Gastrocnemius medialis (tissue), 4 donors: Measurements from ENCODE around the gene MYT1.

Experiments used
- CTCF ChIP-seq, 5 experiments: fragments of 450-650 bp in 3 of 5; fragments of 200-600 bp in 2 of 5; sonication (generic) in 2 of 5; IDR thresholded peaks in 4 of 5; conservative IDR thresholded peaks in 1 of 5; 1 replicate in 4 of 5; 2 replicates in 1 of 5; pipeline ENCODE4 v1.5.1; 2016 to 2019; ENCODE audit warnings: antibody characterized with exemption in 5 of 5, mild to moderate bottlenecking in 3 of 5, moderate library complexity in 3 of 5
- POLR2A ChIP-seq, 2 donors: fragments of 450-650 bp; IDR thresholded peaks; one replicate each; pipeline ENCODE4 v1.6.1; 2017; ENCODE audit warnings: antibody characterized with exemption in 2 of 2, mild to moderate bottlenecking in 2 of 2, moderate library complexity in 2 of 2

DNA sequence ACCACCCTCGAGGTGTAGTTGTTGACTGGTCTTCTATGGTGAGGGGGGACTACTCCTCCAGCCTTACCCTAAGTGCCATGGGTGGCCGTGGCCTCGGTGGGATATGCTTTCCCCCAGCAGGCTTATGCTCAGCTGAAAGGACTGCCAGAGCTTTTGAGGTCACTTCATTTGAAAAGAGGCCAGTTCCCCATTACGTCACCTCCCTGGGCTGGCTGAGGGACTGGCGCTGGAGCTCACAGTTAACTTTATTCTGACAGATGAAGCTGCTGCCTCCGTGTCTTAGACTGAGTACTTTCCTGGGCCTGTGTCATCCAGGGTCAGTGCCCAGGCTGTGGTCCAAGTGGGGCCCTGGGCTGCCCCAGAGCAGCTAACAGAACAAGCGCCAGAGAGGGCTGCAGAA is 48.5 kb downstream of the MYT1 start:
- TF ChIP-seq CTCF (IDR thresholded peaks at IDR 0.05 in 4 of 5, conservative IDR thresholded peaks at IDR 0.05 in 1 of 5): no peak
- no peak for TF ChIP-seq POLR2A (IDR thresholded peaks at IDR 0.05)
